NB4 (cell line): ENCODE results near the gene SCO2.

Source experiments
- CTCF ChIP-seq: IDR thresholded peaks from one replicate; pipeline ENCODE4 v1.5.1; 2012; ENCODE audit warnings: low read depth, low read length
- MYC ChIP-seq: IDR thresholded peaks from 2 replicates; pipeline ENCODE4 v1.6.1; 2011; ENCODE audit warnings: low read depth, low read length
- POLR2A ChIP-seq: IDR thresholded peaks from 2 replicates; pipeline ENCODE4 v1.6.1; 2011; ENCODE audit warnings: mild to moderate bottlenecking; ENCODE audit not compliant: insufficient read length; ENCODE audit errors: extremely low read depth

DNA sequence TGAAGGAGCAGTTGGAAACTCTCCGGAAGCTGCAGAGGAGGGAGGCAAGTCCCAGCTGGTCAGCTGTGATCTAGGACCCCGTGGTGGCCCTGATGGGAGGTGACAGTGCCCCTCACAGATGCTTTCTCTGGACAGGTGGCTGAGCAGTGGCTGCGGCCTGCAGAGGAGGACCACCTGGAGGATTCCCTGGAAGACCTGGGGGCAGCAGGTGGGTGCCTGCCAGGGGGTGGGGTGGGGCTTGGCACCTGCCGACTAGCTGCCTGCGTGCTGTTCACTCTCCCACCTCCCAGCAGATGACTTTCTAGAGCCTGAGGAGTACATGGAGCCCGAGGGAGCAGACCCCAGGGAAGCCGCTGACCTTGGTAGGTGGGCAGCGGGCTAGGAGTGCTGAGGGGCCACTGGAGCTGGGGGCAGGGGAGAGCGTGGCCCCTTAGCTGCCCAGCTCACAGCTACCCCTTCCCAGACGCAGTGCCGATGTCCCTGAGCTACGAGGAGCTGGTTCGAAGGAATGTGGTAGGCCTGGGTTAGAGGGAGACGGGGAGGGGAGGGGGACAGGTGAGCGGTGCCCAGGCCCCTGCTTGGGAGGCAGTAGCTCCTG is 3.1 kb downstream of the SCO2 start:
- no peak for TF ChIP-seq CTCF
- TF ChIP-seq MYC = no peak
- TF ChIP-seq POLR2A = no peak
